ENCODE results near the gene LHFPL4. TPM values are rescaled to one million over a fixed set of nuclear protein-coding genes. Genes with fewer than 3 reads are reported as not detected.

Gene LHFPL4
- total and polyA plus RNA-seq, 9 of the 15 experiments (the other 6 are each of a cell fraction or from before 2014, with no cell fraction given): not detected

- 2% methylated on average over 24 of the region's 25 CpGs for WGBS (ENCODE audit: insufficient coverage, low coverage, missing lambda C conversion rate)
- no peak for DNase-seq (ENCODE audit: extremely low read depth in 1 of 4, low spot score in 3 of 4)
- no TSS peak for BruUV-seq (replicated peaks)
- Histone ChIP-seq H3K9me3 (replicated peaks; ENCODE audit: control insufficient read depth, insufficient read depth, low read depth, low read length) (no peaks in the 10 kb centered on the region), H3K27ac (ENCODE audit: extremely low read depth, low read depth, low read length) (no peak overlapping the region), H3K4me1 (replicated peaks in 1 of 2; ENCODE audit: control insufficient read depth in 2 of 2, insufficient read depth in 2 of 2, low read length in 2 of 2) (peaks cover 0 to 8% of the 10 kb centered on the region in 2 experiments; a peak in 2 of 5 replicates), H3K4me2 (ENCODE audit: insufficient read depth, low read length) (no peak overlapping the region), H3K27me3 (ENCODE audit: control insufficient read depth in 2 of 2, insufficient read depth in 2 of 2, low read length in 2 of 2) (peaks cover 31 to 40% of the 10 kb centered on the region in 2 experiments), H3K79me2 (ENCODE audit: control insufficient read depth, insufficient read depth, low read length) (no peaks in the 10 kb centered on the region), H3K9me1 (ENCODE audit: control insufficient read depth, insufficient read depth, low read length) (no peaks in the 10 kb centered on the region), H4K20me1 (replicated peaks; ENCODE audit: control insufficient read depth, insufficient read depth, low read length) (peaks cover 4% of the 10 kb centered on the region), H3K9ac (ENCODE audit: insufficient read depth in 1 of 2, low read depth in 2 of 2, low read length in 2 of 2) (no peak overlapping the region), H2AFZ (ENCODE audit: low read depth, low read length) (no peak overlapping the region), H3K4me3 (no peak overlapping the region), H3K36me3 (ENCODE audit: control insufficient read depth, insufficient read depth, low read length) (no peaks in the 10 kb centered on the region)
- in situ Hi-C loops (cut with MboI) (loop anchor here (10.0 to 25.0 kb wide), 2 partner anchors 216 to 804 kb away; partner anchors contain the start of gene SEC13), intact Hi-C loops (cut with micrococcal nuclease) (loop anchor here (10.0 kb wide), 1 partner anchor 286 kb away; the partner anchor contains the start of genes ARPC4 and TADA3)
- TF ChIP-seq TFAP4 (CRISPR knock-in tag; IDR thresholded peaks at IDR 0.05; ENCODE audit: borderline replicate concordance): peak; percentile 33; the same call in 1 of the 2 replicates
- peak; percentile 64 for TF ChIP-seq ZNF263 (CRISPR knock-in tag; IDR thresholded peaks at IDR 0.05; ENCODE audit: borderline replicate concordance)
- no peak for TF ChIP-seq STAT6 (CRISPR knock-in tag; IDR thresholded peaks at IDR 0.05)
- TF ChIP-seq EZH2 (IDR thresholded peaks at IDR 0.05; ENCODE audit: borderline replicate concordance, low read depth, low read length): no peak
- TF ChIP-seq NRF1 (conservative IDR thresholded peaks at IDR 0.05 in 1 of 2, IDR thresholded peaks at IDR 0.05 in 1 of 2): peak; percentile 30 to 42; a peak in 3 of 4 replicates
- TF ChIP-seq RCOR1 (IDR thresholded peaks at IDR 0.05; ENCODE audit: borderline replicate concordance in 1 of 2, low read depth in 2 of 2, low read length in 2 of 2): peak in 1 of 2 experiments; percentile 69; a peak in 2 of 4 replicates
- TF ChIP-seq CTBP1 (IDR thresholded peaks at IDR 0.05; ENCODE audit: borderline replicate concordance): peak; percentile 75
- TF ChIP-seq ARID3B (CRISPR knock-in tag; IDR thresholded peaks at IDR 0.05; ENCODE audit: borderline replicate concordance): no peak
- TF ChIP-seq KDM1A (IDR thresholded peaks at IDR 0.05): peak in 1 of 2 experiments; percentile 40; a peak in 1 of 4 replicates
- TF ChIP-seq RFX1 (IDR thresholded peaks at IDR 0.05): peak; percentile 64
- FAIRE-seq: no peak
- ChIA-PET POLR2A (interaction anchor here (0.6 kb wide), 1 partner anchor 185 kb away, joined by 3 read pairs; no protein-coding TSS in a partner anchor), CTCF (ENCODE audit: low intra/inter-chr PET ratio) (no interaction called here)
- peak; percentile 61 for ATAC-seq
Observed at GRCh38 chr3:9508781-9509180, 44.8 kb downstream of the LHFPL4 start.

Measured in K562 (cell line).